ENCODE data around the gene EEFSEC. TPM values are rescaled to one million over a fixed set of nuclear protein-coding genes. Genes with fewer than 3 reads are reported as not detected.

The EEFSEC gene
- total RNA-seq, 6 donors from 2014 or later, result 14.9 to 38.8 (median 17.9) TPM

DNA sequence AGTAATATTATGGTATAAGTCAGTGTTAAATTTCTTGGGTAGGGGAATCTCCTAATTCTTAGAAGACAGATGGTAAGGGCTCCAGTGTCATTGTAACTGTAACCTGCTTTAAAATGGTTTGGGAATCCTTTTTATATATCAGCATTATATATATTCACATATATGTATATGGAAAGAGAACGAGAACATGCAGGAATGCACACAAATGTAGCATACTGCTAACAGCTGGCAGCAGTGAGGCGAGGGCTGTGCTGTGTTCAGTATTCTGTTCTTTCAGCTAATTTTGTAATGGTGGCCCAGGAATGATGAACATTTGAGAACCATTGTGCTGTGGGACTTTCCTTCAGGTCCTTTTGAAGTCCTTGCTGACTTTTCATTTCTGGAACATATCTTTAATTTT is 60.8 kb downstream of the EEFSEC start:
- ATAC-seq (ENCODE audit: low FRiP score in 2 of 2), result no peak
- Histone ChIP-seq H3K27me3 (no peaks in the 10 kb centered on the region), H3K4me1 (peaks cover 0 to 16% (median 0%) of the 10 kb centered on the region in 4 donors), H3K27ac (no peak overlapping the region), H3K36me3 (no peaks in the 10 kb centered on the region), H3K9me3 (no peaks in the 10 kb centered on the region), H3K4me3 (no peak overlapping the region)
- TF ChIP-seq POLR2AphosphoS5 (IDR thresholded peaks at IDR 0.05) (no peak), POLR2A (IDR thresholded peaks at IDR 0.05) (no peak), EP300 (IDR thresholded peaks at IDR 0.05) (no peak)
- TF ChIP-seq, protein P1, sequence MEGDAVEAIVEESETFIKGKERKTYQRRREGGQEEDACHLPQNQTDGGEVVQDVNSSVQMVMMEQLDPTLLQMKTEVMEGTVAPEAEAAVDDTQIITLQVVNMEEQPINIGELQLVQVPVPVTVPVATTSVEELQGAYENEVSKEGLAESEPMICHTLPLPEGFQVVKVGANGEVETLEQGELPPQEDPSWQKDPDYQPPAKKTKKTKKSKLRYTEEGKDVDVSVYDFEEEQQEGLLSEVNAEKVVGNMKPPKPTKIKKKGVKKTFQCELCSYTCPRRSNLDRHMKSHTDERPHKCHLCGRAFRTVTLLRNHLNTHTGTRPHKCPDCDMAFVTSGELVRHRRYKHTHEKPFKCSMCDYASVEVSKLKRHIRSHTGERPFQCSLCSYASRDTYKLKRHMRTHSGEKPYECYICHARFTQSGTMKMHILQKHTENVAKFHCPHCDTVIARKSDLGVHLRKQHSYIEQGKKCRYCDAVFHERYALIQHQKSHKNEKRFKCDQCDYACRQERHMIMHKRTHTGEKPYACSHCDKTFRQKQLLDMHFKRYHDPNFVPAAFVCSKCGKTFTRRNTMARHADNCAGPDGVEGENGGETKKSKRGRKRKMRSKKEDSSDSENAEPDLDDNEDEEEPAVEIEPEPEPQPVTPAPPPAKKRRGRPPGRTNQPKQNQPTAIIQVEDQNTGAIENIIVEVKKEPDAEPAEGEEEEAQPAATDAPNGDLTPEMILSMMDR (IDR thresholded peaks at IDR 0.05), result no peak
- no peak for DNase-seq
- 88 to 97% methylated on average over 2 of the region's 2 CpGs for WGBS, 2 donors

DNA sequence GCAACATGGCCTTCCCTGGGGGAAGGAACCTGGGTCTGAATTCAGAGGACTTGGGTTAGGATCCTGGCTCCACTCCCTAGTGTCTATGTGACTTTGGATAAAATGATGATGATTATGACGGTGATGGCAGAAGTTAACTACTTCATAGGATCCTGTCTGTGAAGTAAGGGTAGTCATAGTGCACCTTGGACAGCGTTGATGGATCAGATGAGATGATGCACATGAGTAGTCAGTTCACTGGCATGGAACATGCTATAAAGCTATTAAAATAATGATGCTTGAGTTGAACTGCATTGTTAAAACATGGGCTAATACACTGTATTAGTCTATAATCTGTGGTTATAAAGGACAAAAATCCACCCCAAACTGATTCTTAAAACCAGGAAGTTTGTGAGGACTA is 62.0 kb downstream of the EEFSEC start:
- no peak overlapping the region for H3K27ac ChIP-seq
- H3K4me3 ChIP-seq, result no peak overlapping the region
- no peaks in the 10 kb centered on the region for H3K36me3 ChIP-seq
- DNase-seq, result no peak
- H3K9me3 ChIP-seq, result no peaks in the 10 kb centered on the region
- ATAC-seq (ENCODE audit: low FRiP score in 2 of 2), result no peak
- no peak for TF ChIP-seq POLR2A (IDR thresholded peaks at IDR 0.05)
- H3K4me1 ChIP-seq, result peaks cover 0 to 16% (median 0%) of the 10 kb centered on the region in 4 donors
- H3K27me3 ChIP-seq, result no peaks in the 10 kb centered on the region
- 94% methylated on average over 2 of the region's 2 CpGs for WGBS, 2 donors

DNA sequence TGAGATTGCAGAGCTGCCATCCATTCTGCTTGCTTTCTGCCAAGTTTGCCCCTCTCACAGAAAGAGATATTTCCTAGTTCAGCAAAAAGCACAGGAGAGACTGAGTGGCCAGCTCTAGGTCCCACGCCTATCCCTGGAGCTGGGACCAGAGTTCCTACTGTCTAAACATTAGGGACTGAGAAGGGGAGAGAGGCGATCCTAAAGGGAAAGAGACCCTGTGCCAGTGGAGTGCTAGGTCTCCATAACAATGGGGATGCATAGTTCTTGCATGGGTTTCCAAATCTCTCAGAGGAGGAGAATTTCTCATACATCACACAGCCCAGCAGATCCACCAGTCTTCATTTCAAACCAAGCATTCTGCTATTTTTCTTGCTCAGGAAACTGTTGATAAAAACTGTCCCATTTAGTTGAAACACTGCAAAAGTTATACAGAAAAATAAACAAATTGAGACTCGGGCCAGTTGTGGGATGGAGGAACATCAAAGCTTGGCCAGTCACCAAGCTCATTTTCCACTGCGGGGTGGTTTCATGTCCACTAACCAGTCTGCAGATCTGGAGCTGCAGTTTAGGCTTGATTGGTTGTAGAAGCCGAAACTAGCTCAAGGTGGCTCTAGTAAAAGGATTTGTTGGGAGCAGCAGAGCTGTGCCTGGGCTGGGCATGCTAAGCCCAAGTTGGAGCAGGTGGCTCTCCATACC is 62.7 kb downstream of the EEFSEC start:
- no peak for ATAC-seq (ENCODE audit: low FRiP score in 2 of 2)
- no peaks in the 10 kb centered on the region for H3K9me3 ChIP-seq
- no peak overlapping the region for H3K4me3 ChIP-seq
- peaks cover 0 to 16% (median 0%) of the 10 kb centered on the region in 4 donors for H3K4me1 ChIP-seq
- 65 to 69% methylated on average over 5 of the region's 5 CpGs for WGBS, 2 donors
- H3K36me3 ChIP-seq, result no peaks in the 10 kb centered on the region
- no peak overlapping the region for H3K27ac ChIP-seq
- TF ChIP-seq, protein P1 (IDR thresholded peaks at IDR 0.05), result no peak
- TF ChIP-seq POLR2AphosphoS5 (IDR thresholded peaks at IDR 0.05) (no peak), POLR2A (IDR thresholded peaks at IDR 0.05) (no peak), EP300 (IDR thresholded peaks at IDR 0.05) (no peak)
- H3K27me3 ChIP-seq, result no peaks in the 10 kb centered on the region
- DNase-seq, result no peak

DNA sequence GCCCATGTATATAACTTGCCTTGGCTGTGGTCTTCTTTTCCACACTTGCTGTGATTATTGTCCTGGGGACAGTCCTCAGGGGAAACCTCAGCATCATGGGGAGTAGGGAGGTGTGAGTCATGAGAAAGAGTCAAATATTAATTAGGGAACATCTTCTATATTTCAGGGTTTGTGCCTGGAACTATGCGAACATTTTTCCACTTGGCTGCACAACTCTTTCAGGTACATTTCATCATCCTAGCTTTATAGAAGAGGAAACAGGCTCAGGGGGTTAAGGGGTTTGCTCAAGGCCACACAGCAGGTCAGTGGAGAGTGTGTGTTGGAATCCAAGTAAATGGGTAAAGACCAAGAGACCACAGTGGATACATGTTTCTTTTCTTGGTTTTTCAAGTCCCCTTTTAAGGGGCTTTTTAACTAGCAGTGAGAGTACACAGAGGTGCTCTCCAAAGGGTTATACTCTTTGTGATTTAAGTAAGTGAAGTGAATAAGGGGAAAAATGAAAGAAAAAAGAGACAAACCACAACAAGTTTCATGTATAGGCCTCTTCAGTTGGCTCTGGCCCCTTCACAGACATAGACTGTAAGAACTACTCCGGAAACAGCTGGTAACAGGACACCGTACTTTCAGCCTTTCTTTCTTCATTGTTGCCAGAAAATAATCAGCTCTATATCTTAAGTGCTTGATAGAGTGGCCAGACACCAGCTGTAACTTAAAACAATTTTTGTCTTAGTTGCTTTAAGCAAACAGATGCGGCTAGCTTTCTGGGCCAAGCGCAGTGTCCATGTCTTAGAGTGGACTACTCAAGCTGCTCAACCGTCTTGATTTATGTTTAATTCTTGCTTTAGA is 64.6 kb downstream of the EEFSEC start:
- TF ChIP-seq POLR2AphosphoS5 (IDR thresholded peaks at IDR 0.05) (no peak), EP300 (IDR thresholded peaks at IDR 0.05) (no peak), POLR2A (IDR thresholded peaks at IDR 0.05) (no peak)
- TF ChIP-seq, protein P1 (IDR thresholded peaks at IDR 0.05), result no peak
- peaks cover 0 to 16% (median 0%) of the 10 kb centered on the region in 4 donors for H3K4me1 ChIP-seq
- no peaks in the 10 kb centered on the region for H3K36me3 ChIP-seq
- 71% methylated on average over 6 of the region's 6 CpGs for WGBS, 2 donors
- no peaks in the 10 kb centered on the region for H3K27me3 ChIP-seq
- H3K4me3 ChIP-seq, result no peak overlapping the region
- peaks cover 0 to 6% (median 5%) of the 10 kb centered on the region in 4 donors for H3K9me3 ChIP-seq
- ATAC-seq (ENCODE audit: low FRiP score in 2 of 2), result no peak
- no peak overlapping the region for H3K27ac ChIP-seq
- no peak for DNase-seq

DNA sequence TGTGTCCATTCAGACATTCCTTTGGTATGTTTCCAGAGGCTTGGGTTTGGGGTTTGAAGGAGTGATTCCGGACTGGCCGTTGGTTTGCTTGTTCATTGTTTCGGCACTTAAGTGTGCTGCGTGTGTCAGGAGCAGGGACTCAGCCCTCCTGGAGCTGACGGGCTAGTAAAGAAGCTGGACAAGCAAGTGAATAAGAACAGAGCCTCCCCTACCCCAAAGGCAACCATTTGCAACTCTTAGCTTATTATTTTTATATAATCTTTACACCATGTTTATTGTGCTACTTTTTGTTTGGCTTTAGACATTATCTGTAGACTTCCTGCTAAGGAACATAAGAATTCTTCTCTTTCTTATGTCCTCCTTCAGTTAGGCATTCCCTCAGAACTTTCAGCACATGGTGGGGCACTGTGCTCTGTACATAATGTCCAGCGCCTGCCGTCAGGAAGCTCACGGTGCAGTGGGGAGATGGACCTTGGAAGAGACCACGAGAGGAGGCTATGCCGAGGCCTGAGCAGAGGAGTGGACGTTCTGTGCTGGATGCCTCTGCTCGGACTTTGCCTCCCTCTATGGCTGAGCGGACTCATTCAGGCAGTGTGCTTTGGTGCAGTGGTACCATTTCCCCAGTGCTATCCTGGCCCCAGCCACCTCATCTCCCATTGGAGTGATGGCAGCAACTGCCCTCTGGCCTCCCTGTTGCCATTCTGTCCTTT is 65.4 kb downstream of the EEFSEC start:
- no peak for ATAC-seq (ENCODE audit: low FRiP score in 2 of 2)

More for the DNA sequence above, 65.4 kb downstream of the EEFSEC start:
- no peak overlapping the region for H3K27ac ChIP-seq
- no peak for DNase-seq
- no peak overlapping the region for H3K4me3 ChIP-seq
- peaks cover 0 to 16% (median 0%) of the 10 kb centered on the region in 4 donors for H3K4me1 ChIP-seq
- H3K27me3 ChIP-seq, result no peaks in the 10 kb centered on the region
- no peak for TF ChIP-seq EP300 (IDR thresholded peaks at IDR 0.05)
- no peak for TF ChIP-seq POLR2A (IDR thresholded peaks at IDR 0.05)
- no peak for TF ChIP-seq POLR2AphosphoS5 (IDR thresholded peaks at IDR 0.05)
- TF ChIP-seq, protein P1 (IDR thresholded peaks at IDR 0.05), result no peak
- H3K36me3 ChIP-seq, result no peaks in the 10 kb centered on the region
- WGBS, 2 donors, result 62 to 80% methylated on average over 5 to 13 of the region's 13 CpGs
- peaks cover 0 to 10% (median 8%) of the 10 kb centered on the region in 4 donors for H3K9me3 ChIP-seq
